A549 (cell line): ENCODE measurements around the gene HNRNPLL. TPM values are rescaled to one million over a fixed set of nuclear protein-coding genes. Genes with fewer than 3 reads are reported as not detected.

ENCODE experiments used
- ATAC-seq, 2 experiments: fragments of 200-7000 bp in 1 of 2; fragments of >200 bp in 1 of 2; cut with Nextera tagmentation in 1 of 2; cut with Tn5 transposase in 1 of 2; 3 replicates each; pipeline versions ENCODE4 v1.8.0 to v1.9.1; 2018 to 2020; ENCODE audit warnings: mild to moderate bottlenecking in 1 of 2, moderate library complexity in 1 of 2
- CTCF ChIA-PET: fragments of 300-600 bp; sonication (Branson Sonifier 250); formaldehyde crosslinking; extraction: SDS; loops from one replicate; lab custom pipeline; 2021; ENCODE audit warnings: antibody characterized with exemption, inconsistent platforms; lab: Yijun Ruan, JAX
- POLR2A ChIA-PET: fragments of 350-600 bp; formaldehyde crosslinking; extraction: SDS; loops from one replicate; lab custom pipeline; 2021; ENCODE audit warnings: antibody characterized with exemption, inconsistent platforms; lab: Yijun Ruan, JAX
- DNase-seq, 2 experiments: peaks; one replicate each; pipeline versions ENCODE4 v3.0.0 to v3.0.0-alpha.2; 2011 to 2016; ENCODE audit warnings: low read depth in 1 of 2, low spot score in 1 of 2
- FAIRE-seq: peaks from 2 replicates; lab custom pipeline; 2011; peaks lifted over from hg19 to GRCh38; lab: Jason Lieb, UNC
- H3K27ac ChIP-seq, 2 experiments: fragments of >200 bp; sonication (Bioruptor Twin); formaldehyde crosslinking; 3 replicates each; pipeline ENCODE4 v1.5.1; 2016 to 2017
- H3K4me1 ChIP-seq: fragments of >200 bp; sonication (Bioruptor Twin); formaldehyde crosslinking; 3 replicates; pipeline ENCODE4 v1.6.1; 2016
- H3K4me2 ChIP-seq: fragments of >200 bp; sonication (Bioruptor Twin); formaldehyde crosslinking; 3 replicates; pipeline ENCODE4 v1.6.1; 2016
- H3K4me3 ChIP-seq: fragments of >200 bp; sonication (Bioruptor Twin); formaldehyde crosslinking; 3 replicates; pipeline ENCODE4 v1.5.1; 2016
- H3K9me3 ChIP-seq: fragments of >200 bp; sonication (Bioruptor Twin); formaldehyde crosslinking; 3 replicates; pipeline ENCODE4 v1.6.1; 2016
- CEBPB ChIP-seq, 2 experiments: fragments of >200 bp in 1 of 2; sonication (Bioruptor Twin) in 1 of 2; formaldehyde crosslinking in 1 of 2; IDR thresholded peaks; 2 replicates each; pipeline ENCODE4 v1.6.1; 2012 to 2016
- CHD2 ChIP-seq: fragments of 150-350 bp; IDR thresholded peaks from 2 replicates; pipeline ENCODE4 v1.6.1; 2014; ENCODE audit warnings: low read length; ENCODE audit not compliant: partially characterized antibody
- CTCF ChIP-seq: fragments of >200 bp; sonication (Bioruptor Twin); formaldehyde crosslinking; IDR thresholded peaks from 3 replicates; pipeline ENCODE4 v1.5.1; 2016
- ESRRA ChIP-seq: fragments of 150-350 bp; IDR thresholded peaks from 2 replicates; pipeline ENCODE4 v1.6.1; 2014; ENCODE audit warnings: mild to moderate bottlenecking, low read length, borderline replicate concordance
- FOXS1 ChIP-seq: fragments of 250-450 bp; sonication (Bioruptor Pico); IDR thresholded peaks from 2 replicates; pipeline ENCODE4 v1.5.0; 2020; ENCODE audit warnings: mild to moderate bottlenecking, moderate library complexity
- HOXA7 ChIP-seq: fragments of 250-450 bp; sonication (Bioruptor Pico); IDR thresholded peaks from 2 replicates; pipeline ENCODE4 v1.5.0; 2020; ENCODE audit warnings: mild to moderate bottlenecking, moderate library complexity
- HOXB13 ChIP-seq: fragments of 250-450 bp; sonication (Bioruptor Pico); IDR thresholded peaks from 2 replicates; pipeline ENCODE4 v1.5.0; 2020; ENCODE audit warnings: low read depth, mild to moderate bottlenecking, moderate library complexity
- MAFK ChIP-seq: fragments of 450-650 bp; IDR thresholded peaks from 2 replicates; pipeline ENCODE4 v1.6.1; 2014; ENCODE audit not compliant: partially characterized antibody
- MAZ ChIP-seq: fragments of 150-350 bp; IDR thresholded peaks from 2 replicates; pipeline ENCODE4 v1.6.1; 2014; ENCODE audit warnings: antibody characterized with exemption, low read depth, low read length, borderline replicate concordance
- NPAS2 ChIP-seq: fragments of 250-450 bp; sonication (Bioruptor Pico); IDR thresholded peaks from 2 replicates; pipeline ENCODE4 v1.8.0; 2022; ENCODE audit warnings: mild to moderate bottlenecking, moderate library complexity, borderline replicate concordance
- PBX3 ChIP-seq: IDR thresholded peaks from 2 replicates; pipeline ENCODE4 v1.6.1; 2012
- POLR2A ChIP-seq: IDR thresholded peaks from 2 replicates; pipeline ENCODE4 v1.6.1; 2012; ENCODE audit warnings: mild to moderate bottlenecking, low read length
- RAD21 ChIP-seq, 2 experiments: fragments of >200 bp in 1 of 2; sonication (Bioruptor Twin) in 1 of 2; formaldehyde crosslinking in 1 of 2; IDR thresholded peaks in 1 of 2; conservative IDR thresholded peaks in 1 of 2; 2 replicates in 1 of 2; 3 replicates in 1 of 2; pipeline ENCODE4 v1.6.1; 2012 to 2018; ENCODE audit warnings: inconsistent platforms in 1 of 2
- RFX5 ChIP-seq: fragments of 450-650 bp; IDR thresholded peaks from 2 replicates; pipeline ENCODE4 v1.7.1; 2014; ENCODE audit warnings: antibody characterized with exemption, mild to moderate bottlenecking, moderate library complexity
- USF2 ChIP-seq: fragments of 450-650 bp; IDR thresholded peaks from 2 replicates; pipeline ENCODE4 v1.6.1; 2014; ENCODE audit warnings: antibody characterized with exemption
- ZC3H11A ChIP-seq: fragments of 450-650 bp; IDR thresholded peaks from 2 replicates; pipeline ENCODE4 v1.6.1; 2014; ENCODE audit warnings: antibody characterized with exemption, mild to moderate bottlenecking
- WGBS: methylation state at CpG from one replicate; pipeline ENCODE4 v1.1.6; 2017; ENCODE audit errors: missing lambda C conversion rate; 5-methylcytosine and 5-hydroxymethylcytosine counted together
- polyA plus RNA-seq, 4 experiments: library from polyadenylated mRNA; depleted of rRNA in 3 of 4; stranded (reverse); fragments of >200 nt; fragmentation: RNase III in 1 of 4; extraction: RNeasy Plus Mini Kit Qiagen cat#74134 plus additional on column Dnase treatment in 1 of 4; gene quantifications; 2 replicates in 3 of 4; 3 replicates in 1 of 4; pipeline ENCODE4 v1.2.3, GENCODE V29; 2011 to 2017

HNRNPLL gene
- polyA plus RNA-seq, 2 of the 4 experiments (the other 2 are of a cell fraction): 39.0 to 73.8 TPM

- 93% methylated on average over 5 of the region's 5 CpGs for WGBS
- FAIRE-seq (no peak), DNase-seq (no peak), ATAC-seq (no peak)
- no peak for TF ChIP-seq FOXS1 (CRISPR knock-in tag)
- no peak for TF ChIP-seq MAZ
- TF ChIP-seq CTCF: no peak
- no peak for TF ChIP-seq RFX5
- TF ChIP-seq RAD21 (conservative IDR thresholded peaks at IDR 0.05 in 1 of 2, IDR thresholded peaks at IDR 0.05 in 1 of 2): no peak
- TF ChIP-seq HOXA7 (CRISPR knock-in tag): no peak
- TF ChIP-seq MAFK: no peak
- no peak for TF ChIP-seq ZC3H11A
- TF ChIP-seq NPAS2 (CRISPR knock-in tag): no peak
- TF ChIP-seq HOXB13: no peak
- no peak for TF ChIP-seq POLR2A
- ChIA-PET CTCF (interaction anchor here (1.0 to 11.8 kb wide), 5 partner anchors 16 to 143 kb away, joined by 3 to 152 read pairs (median 7); no protein-coding TSS in a partner anchor), POLR2A (interaction anchor here (2.8 kb wide), 1 partner anchor 153 kb away, joined by 17 read pairs; the partner anchor contains the start of gene SRSF7)
- Histone ChIP-seq H3K4me1 (peaks cover 61% of the 10 kb centered on the region), H3K27ac (no peak overlapping the region), H3K4me3 (no peak overlapping the region), H3K9me3 (no peaks in the 10 kb centered on the region), H3K4me2 (peak overlapping the region; percentile 93)
Observed at GRCh38 chr2:38598200-38598990, 4.3 kb downstream of the HNRNPLL start.

- H3K9me3 ChIP-seq: no peaks in the 10 kb centered on the region
- DNase-seq: no peak
- no peak overlapping the region for H3K4me3 ChIP-seq
- H3K27ac ChIP-seq: no peak overlapping the region
- TF ChIP-seq USF2 (no peak), PBX3 (no peak), CEBPB (IDR thresholded peaks at IDR 0.05) (peak in 1 of 2 experiments; percentile 5; a peak in 1 of 4 replicates)
- TF ChIP-seq, all 56 proteins: peak for 1
- CTCF ChIA-PET: interaction anchor here (0.6 to 11.8 kb wide), 5 partner anchors 15 to 144 kb away, joined by 3 to 138 read pairs (median 4); no protein-coding TSS in a partner anchor
- peaks cover 74% of the 10 kb centered on the region for H3K4me1 ChIP-seq
- no peak for FAIRE-seq
- ATAC-seq: no peak
- 84% methylated on average over 5 of the region's 5 CpGs for WGBS
- H3K4me2 ChIP-seq: peak overlapping the region; percentile 9; the same call in 1 of the 3 replicates
- POLR2A ChIA-PET: interaction anchor here (2.8 kb wide), 1 partner anchor 154 kb away, joined by 17 read pairs; the partner anchor contains the start of gene SRSF7
Observed at GRCh38 chr2:38597115-38597514, 5.6 kb downstream of the HNRNPLL start.

GRCh38 chr2:38596229-38596628, 6.5 kb downstream of the HNRNPLL start:
- ChIA-PET POLR2A (no interaction called here), CTCF (interaction anchor here (0.7 to 11.8 kb wide), 5 partner anchors 8 to 129 kb away, joined by 3 to 138 read pairs (median 5); no protein-coding TSS in a partner anchor)
- Histone ChIP-seq H3K4me1 (peaks cover 81% of the 10 kb centered on the region), H3K4me2 (no peak overlapping the region), H3K27ac (no peak overlapping the region), H3K4me3 (no peak overlapping the region), H3K9me3 (no peaks in the 10 kb centered on the region)
- TF ChIP-seq CHD2: no peak
- TF ChIP-seq ESRRA: no peak
- no peak for TF ChIP-seq MAZ
- no peak for ATAC-seq
- no peak for DNase-seq
- FAIRE-seq: no peak
- WGBS: 93% methylated on average over 6 of the region's 6 CpGs
